Large intestine (tissue), 3 donors: ENCODE results near the gene AK5. TPM values are rescaled to one million over a fixed set of nuclear protein-coding genes. Genes with fewer than 3 reads are reported as not detected.
"Not testable (repeated sequence)": the region's sequence is repeated elsewhere in the genome, so short reads cannot be mapped to it uniquely, and the experiment has no call there.

ENCODE experiments used
- DNase-seq, 2 donors: peaks; one replicate each; pipeline versions ENCODE4 v3.0.0 to v3.0.0-alpha.2; 2013
- H3K27ac ChIP-seq: one replicate; pipeline ENCODE4 v1.5.1; 2013; ENCODE audit warnings: low read length
- H3K27me3 ChIP-seq: 2 replicates; pipeline ENCODE4 v1.6.1; 2013; ENCODE audit warnings: low read length; ENCODE audit not compliant: control insufficient read depth, insufficient read depth
- H3K36me3 ChIP-seq: 2 replicates; pipeline ENCODE4 v1.6.1; 2013; ENCODE audit warnings: low read length; ENCODE audit not compliant: control insufficient read depth, insufficient read depth
- H3K4me1 ChIP-seq: one replicate; pipeline ENCODE4 v1.6.1; 2013; ENCODE audit warnings: low read length; ENCODE audit not compliant: control insufficient read depth, insufficient read depth
- H3K4me3 ChIP-seq: one replicate; pipeline ENCODE4 v1.5.1; 2013; ENCODE audit warnings: low read length
- H3K9me3 ChIP-seq: one replicate; pipeline ENCODE4 v1.6.1; 2013; ENCODE audit warnings: mild to moderate bottlenecking, low read depth, low read length, moderate library complexity; ENCODE audit not compliant: control insufficient read depth
- WGBS: methylation state at CpG from one replicate; pipeline ENCODE4 v1.1.5; 2013; ENCODE audit warnings: low lambda C conversion rate; ENCODE audit not compliant: insufficient coverage; 5-methylcytosine and 5-hydroxymethylcytosine counted together
- polyA plus RNA-seq: library from polyadenylated mRNA; unstranded; fragments of 120-200 nt; gene quantifications from one replicate; pipeline ENCODE4 v1.2.1, GENCODE V29; 2013

The AK5 gene
- polyA plus RNA-seq, 1 donor: 4.2 TPM

- Histone ChIP-seq H3K27me3 (peaks cover 40% of the 10 kb centered on the region), H3K4me1 (peaks cover 6% of the 10 kb centered on the region)
- WGBS: 100% methylated on average over 1 of the region's 6 CpGs
Measured at GRCh38 chr1:77283701-77284425, 2.0 kb downstream of the AK5 start.

DNA sequence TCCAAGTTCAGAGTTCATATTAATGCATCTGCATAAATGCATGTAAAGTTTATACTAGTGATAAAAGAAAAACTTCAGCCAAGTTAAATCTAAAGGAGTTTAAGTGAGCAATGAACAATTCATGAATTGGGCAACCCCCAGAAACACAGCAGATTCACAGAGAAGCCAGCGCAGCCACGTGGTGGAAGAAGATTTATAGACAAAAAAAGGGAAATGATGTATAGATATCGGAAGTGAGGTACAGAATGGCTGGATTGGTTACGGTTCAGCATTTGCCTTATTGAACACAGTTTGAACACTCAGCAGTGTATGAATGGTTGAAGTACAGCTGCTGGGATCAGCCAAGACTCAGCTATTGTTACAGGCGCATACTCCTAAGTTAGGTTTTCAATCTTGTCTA lies 5.7 kb downstream of the AK5 start:
- H3K4me1 ChIP-seq: peaks cover 2% of the 10 kb centered on the region
- 100% methylated on average over 1 of the region's 5 CpGs for WGBS
- no peak overlapping the region for H3K27ac ChIP-seq
- peaks cover under 1% of the 10 kb centered on the region for H3K9me3 ChIP-seq
- H3K27me3 ChIP-seq: peaks cover 25% of the 10 kb centered on the region
- H3K36me3 ChIP-seq: no peaks in the 10 kb centered on the region
- no peak for DNase-seq
- H3K4me3 ChIP-seq: no peak overlapping the region

More at GRCh38 chr1:77283701-77284425, 2.0 kb downstream of the AK5 start:
- no peak overlapping the region for H3K4me3 ChIP-seq
- no peak for DNase-seq
- H3K36me3 ChIP-seq: no peaks in the 10 kb centered on the region
- peaks cover 7% of the 10 kb centered on the region for H3K9me3 ChIP-seq
- H3K27ac ChIP-seq: no peak overlapping the region

DNA sequence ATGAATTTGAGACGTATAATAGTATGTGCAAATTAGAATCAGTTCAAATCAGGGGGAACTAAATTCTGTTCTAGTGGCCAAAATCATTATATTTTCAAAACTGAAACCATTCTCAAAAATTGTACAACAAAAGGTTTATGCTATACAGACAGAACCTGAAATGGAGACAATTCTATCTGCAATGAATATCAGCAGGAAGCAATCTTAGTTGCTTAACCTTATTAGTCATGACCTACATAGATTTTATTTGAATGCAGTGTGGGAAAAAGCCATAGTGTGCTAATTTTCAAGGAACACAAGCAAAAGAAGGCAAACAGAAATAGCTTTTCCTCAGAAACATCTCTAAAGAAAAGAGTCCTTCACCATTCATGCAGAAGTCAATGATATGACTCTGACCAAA lies 6.5 kb downstream of the AK5 start:
- Histone ChIP-seq H3K27me3 (peaks cover 17% of the 10 kb centered on the region), H3K4me1 (no peaks in the 10 kb centered on the region), H3K9me3 (no peaks in the 10 kb centered on the region), H3K27ac (no peak overlapping the region), H3K4me3 (no peak overlapping the region), H3K36me3 (no peaks in the 10 kb centered on the region)
- DNase-seq: no peak
- 100% methylated on average over 1 of the region's 1 CpG for WGBS

DNA sequence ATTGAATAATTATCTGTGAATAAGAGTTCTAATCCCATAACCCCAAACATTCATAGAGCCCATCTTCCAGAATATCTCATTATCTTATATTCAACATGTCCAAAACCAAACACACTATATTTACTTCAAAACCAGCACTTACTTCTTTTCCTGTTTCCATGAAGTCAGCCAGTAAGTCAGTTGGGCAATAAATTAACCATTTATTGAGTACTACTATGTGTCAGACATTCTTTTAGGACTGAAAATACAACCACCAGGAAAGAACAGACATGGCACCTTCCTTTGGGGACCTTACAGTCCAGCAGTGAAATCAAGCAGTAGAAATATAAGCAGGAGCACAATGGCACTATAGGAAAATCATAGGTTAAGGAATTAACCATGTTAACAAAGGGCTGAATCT lies 8.8 kb downstream of the AK5 start:
- no peaks in the 10 kb centered on the region for H3K4me1 ChIP-seq
- peaks cover 4% of the 10 kb centered on the region for H3K27me3 ChIP-seq
- no peak for DNase-seq
- H3K27ac ChIP-seq: no peak overlapping the region
- no peak overlapping the region for H3K4me3 ChIP-seq
- H3K36me3 ChIP-seq: no peaks in the 10 kb centered on the region
- H3K9me3 ChIP-seq: no peaks in the 10 kb centered on the region

GRCh38 chr1:77292551-77292950 lies 10.7 kb downstream of the AK5 start:
- Histone ChIP-seq H3K27ac (no peak overlapping the region), H3K36me3 (no peaks in the 10 kb centered on the region)

GRCh38 chr1:77300566-77300965 lies 18.7 kb downstream of the AK5 start:
- H3K27ac ChIP-seq: no peak overlapping the region
- no peaks in the 10 kb centered on the region for H3K27me3 ChIP-seq
- WGBS: no CpG with 5 or more reads among the region's 1 CpG
- no peak for DNase-seq
- H3K4me3 ChIP-seq: no peak overlapping the region
- H3K4me1 ChIP-seq: no peaks in the 10 kb centered on the region
- no peaks in the 10 kb centered on the region for H3K9me3 ChIP-seq
- H3K36me3 ChIP-seq: no peaks in the 10 kb centered on the region

More at GRCh38 chr1:77292551-77292950, 10.7 kb downstream of the AK5 start:
- Histone ChIP-seq H3K4me1 (no peaks in the 10 kb centered on the region), H3K9me3 (no peaks in the 10 kb centered on the region), H3K4me3 (no peak overlapping the region), H3K27me3 (peaks cover 4% of the 10 kb centered on the region)
- WGBS: 67% methylated on average over 1 of the region's 4 CpGs
- no peak for DNase-seq

- Histone ChIP-seq H3K4me1 (no peaks in the 10 kb centered on the region), H3K27me3 (no peaks in the 10 kb centered on the region), H3K9me3 (no peaks in the 10 kb centered on the region), H3K27ac (no peak overlapping the region), H3K36me3 (no peaks in the 10 kb centered on the region), H3K4me3 (no peak overlapping the region)
- 100% methylated on average over 1 of the region's 3 CpGs for WGBS
- no peak for DNase-seq
Measured at GRCh38 chr1:77303387-77303786, 21.6 kb downstream of the AK5 start.

- Histone ChIP-seq H3K27me3 (no peaks in the 10 kb centered on the region), H3K9me3 (no peaks in the 10 kb centered on the region), H3K4me1 (no peaks in the 10 kb centered on the region), H3K27ac (no peak overlapping the region), H3K4me3 (no peak overlapping the region), H3K36me3 (no peaks in the 10 kb centered on the region)
- DNase-seq: no peak
- 64% methylated on average over 6 of the region's 8 CpGs for WGBS
Measured at GRCh38 chr1:77308889-77309621, 27.2 kb downstream of the AK5 start.

DNA sequence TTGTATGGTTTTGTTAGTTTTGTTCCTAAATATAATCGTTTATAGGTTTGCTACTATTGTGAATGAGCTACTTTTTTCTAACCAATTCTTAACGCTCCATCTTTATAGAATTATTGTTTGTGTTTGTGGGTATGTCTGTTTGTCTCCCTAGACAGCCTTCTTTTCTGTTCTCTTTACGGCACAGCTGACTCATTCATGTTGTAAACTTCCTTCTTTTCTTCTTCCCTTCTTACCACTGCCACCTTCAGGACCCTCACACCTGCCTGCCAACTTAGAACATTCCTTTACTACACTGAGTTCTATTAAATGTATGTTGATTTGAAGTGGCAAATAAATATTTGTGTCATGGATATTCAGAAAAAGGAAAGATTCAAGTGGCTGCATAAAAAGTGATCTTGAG lies 29.1 kb downstream of the AK5 start:
- WGBS: 74% methylated on average over 3 of the region's 3 CpGs
- Histone ChIP-seq H3K27ac (no peak overlapping the region), H3K4me3 (no peak overlapping the region), H3K9me3 (no peaks in the 10 kb centered on the region), H3K27me3 (no peaks in the 10 kb centered on the region), H3K36me3 (no peaks in the 10 kb centered on the region), H3K4me1 (no peaks in the 10 kb centered on the region)
- DNase-seq: no peak

DNA sequence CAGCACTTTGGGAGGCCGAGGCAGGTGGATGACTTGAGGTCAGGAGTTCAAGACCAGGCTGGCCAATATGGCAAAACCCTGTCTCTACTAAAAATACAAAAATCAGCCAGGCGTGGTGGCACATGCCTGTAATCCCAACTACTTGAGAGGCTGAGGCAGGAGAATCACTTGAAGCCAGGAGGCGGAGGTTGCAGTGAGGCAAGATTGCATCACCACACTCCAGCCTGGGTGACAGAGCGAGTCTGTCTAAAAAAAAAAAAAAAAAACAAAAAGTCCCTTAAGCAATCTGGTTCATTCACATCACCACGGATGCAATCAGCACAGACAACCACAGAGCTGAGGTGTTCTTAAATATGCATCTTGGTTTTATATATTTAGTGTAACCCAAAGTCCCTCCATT lies 30.5 kb downstream of the AK5 start:
- not testable (repeated sequence) for H3K27ac ChIP-seq, H3K27me3 ChIP-seq, DNase-seq, H3K4me3 ChIP-seq, H3K36me3 ChIP-seq, H3K9me3 ChIP-seq, H3K4me1 ChIP-seq
- no CpG with 5 or more reads among the region's 5 CpGs for WGBS

DNA sequence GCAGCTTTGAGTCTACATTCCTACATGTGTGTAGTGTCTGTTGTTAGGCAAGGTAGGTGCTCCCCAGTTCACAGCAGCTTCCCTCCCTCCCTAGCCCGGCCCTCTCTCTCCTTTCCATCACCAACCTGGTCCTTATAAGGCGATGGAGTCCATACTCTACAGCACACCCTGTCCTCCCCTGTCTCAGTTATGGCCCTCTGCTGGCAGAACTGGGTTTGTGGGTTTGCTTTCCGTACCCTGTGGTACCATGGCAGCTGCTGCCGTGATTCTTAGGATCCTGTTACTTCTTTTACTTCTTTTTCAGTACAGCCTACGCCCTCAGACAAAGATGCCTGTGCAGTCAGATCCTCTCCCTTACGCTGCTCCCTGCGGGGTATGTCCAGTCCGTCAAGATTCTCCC lies 31.7 kb downstream of the AK5 start:
- Histone ChIP-seq H3K4me3 (no peak overlapping the region), H3K36me3 (no peaks in the 10 kb centered on the region), H3K9me3 (no peaks in the 10 kb centered on the region), H3K4me1 (no peaks in the 10 kb centered on the region), H3K27ac (no peak overlapping the region), H3K27me3 (no peaks in the 10 kb centered on the region)
- peak; percentile 9 to 19 for DNase-seq
- whole genome bisulfite sequencing: no CpG with 5 or more reads among the region's 8 CpGs
